Measurements from ENCODE around the gene HOXD4.

HOXD4 gene

GRCh38 chr2:176172895-176173566 is 21.7 kb downstream of the HOXD4 start:
- peak; percentile 69 for DNase-seq

DNA sequence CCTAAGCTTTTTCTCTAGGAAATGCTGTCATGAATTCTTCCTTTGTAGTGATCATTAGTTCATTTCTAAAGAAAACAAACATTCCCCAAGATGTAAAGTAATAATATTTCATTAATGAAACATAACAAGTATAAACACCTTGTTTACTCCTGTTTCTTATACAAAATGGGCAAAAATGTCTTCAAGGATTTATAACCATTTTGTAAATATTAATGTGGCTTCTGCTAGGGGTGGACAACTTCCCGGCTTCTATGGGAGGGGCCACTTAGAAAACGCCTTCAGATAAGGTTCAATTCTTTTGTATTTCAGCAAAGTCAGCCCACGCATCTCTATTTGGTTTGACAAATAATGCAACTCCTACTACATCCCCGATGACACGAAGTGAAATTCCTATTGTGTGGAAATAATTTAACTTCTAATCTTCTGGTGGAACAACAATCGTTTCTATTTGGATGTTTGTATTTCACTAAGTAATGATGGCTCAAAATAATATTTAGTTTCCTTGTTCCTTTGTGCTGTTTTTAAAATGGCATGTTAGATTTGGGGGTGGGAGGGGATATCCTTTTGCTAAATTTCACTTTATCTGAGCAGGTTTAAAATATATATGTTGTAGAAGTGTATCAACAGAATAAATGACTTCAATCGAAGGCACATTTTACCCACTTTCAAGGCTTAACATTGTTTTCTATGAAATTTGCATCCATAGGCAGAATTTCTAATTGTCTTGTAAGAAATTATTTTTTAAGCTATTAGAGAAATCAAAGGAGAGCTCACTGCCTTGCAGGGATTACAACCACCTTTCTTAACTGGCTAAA is 22.4 kb downstream of the HOXD4 start:
- DNase-seq: peak; percentile 59

GRCh38 chr2:176174382-176174823 is 23.1 kb downstream of the HOXD4 start:
- peak; percentile 77 for DNase-seq

DNA sequence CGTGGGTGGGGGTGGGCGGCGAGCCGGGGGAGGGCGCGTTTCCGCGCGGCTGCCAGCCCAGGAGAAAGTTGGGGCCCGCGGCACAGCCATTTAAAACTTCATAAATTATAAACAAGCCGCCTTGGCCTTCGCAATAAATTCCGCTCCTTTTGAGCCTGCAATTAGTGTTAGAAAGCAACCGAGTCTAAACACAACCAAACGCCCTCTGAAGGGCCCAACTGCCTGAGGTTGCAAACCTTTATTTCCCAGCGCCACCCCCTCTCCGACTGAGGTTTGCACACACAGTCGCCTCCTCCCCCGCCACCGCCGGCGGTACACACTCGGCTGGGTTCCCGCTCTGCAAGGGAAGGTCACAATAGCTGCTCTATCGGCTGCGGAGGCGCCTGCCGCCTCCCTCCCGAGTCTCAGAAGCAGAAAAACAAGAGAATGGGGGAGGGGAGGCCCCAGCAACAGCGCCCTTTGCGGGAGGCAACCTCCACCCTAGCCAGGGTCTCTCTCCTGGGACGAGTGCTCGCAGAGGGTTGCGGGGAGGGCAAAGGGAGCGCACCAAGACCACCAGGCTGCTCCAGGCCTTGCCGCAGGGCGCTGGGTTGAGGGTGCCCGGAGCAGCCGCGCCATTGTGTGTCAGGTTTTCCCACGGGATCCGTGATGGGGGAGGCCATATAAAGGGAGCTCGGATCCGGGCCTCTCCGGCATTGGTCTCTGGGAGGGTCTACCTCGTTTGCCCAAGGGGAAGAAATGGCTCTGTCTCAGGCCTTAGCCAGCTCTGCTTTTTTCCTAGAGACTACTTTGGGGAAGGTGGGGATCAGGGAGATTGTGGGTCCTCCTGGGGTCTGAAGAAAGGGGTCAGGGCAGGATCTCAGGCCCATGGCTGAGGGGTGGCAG is 23.7 kb downstream of the HOXD4 start:
- DNase-seq: peak; percentile 83

DNA sequence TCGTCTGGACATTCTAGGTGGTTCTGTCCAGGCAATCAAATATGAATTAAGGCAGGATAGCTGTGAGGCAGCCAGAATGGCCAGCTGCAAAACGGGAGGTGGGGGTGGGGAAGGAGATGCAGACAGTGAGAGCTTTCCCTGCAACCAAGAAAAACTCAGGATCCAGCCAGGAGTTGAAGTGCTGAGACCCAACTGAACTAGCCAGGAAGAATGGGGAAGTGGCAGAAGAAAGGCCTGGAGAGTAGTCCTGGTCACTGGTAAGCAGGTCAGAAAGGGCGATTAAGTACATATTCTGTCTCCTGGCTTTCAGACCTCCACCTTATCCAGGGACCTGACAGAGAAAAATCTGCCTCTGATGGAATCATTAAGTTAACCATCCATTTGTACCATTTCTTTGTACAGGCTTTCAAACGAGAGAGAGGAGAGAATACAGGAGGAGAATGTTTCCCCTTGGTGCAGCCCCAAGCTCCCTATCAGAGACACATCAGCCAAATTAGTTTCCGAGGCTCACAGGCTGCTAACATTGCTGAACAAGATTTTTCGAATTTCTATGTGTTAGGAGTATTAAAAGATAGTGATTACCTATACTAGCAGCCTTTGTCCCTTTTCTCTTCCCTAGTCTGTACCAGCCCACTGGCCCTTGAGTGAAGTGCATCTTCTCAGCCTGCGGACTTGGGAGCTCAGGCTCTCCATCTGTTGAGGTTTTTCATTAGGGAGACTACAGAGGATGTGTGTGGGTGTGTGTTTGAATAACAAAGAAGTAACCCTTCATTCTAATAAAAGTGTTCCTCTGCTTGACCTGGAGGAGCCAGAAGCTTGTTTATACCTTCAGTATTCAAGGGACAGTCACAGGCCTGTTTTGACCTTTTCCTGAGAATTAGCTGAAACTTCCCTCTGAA is 24.6 kb downstream of the HOXD4 start:
- DNase-seq: no peak

DNA sequence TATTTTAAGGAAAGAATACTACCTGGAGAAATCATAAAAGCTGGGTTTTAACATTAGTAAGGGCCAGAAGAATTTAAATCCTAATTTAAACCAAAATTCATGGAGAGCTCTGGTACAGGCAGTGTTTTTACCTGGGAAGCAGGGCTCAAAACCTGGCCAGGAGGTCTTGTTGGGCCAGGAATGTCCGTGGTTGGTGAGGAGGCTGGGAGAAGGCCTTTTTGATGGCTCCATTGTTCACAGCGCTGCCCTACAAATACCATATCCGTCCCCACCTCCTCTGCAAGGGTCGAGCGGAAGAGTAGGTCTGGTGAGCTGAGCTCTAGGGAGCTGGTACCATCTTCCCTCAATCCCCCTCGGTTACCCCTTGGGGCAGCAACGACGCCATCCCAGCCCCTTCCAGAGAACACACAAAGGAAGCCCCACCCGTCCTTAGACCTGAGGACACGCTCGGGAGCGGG is 26.3 kb downstream of the HOXD4 start:
- no peak for DNase-seq

- peak; percentile 64 for DNase-seq
These were observed 26.8 kb downstream of the HOXD4 start for GRCh38 chr2:176178038-176178756.

GRCh38 chr2:176178757-176179295 is 27.5 kb downstream of the HOXD4 start:
- no peak for DNase-seq

DNA sequence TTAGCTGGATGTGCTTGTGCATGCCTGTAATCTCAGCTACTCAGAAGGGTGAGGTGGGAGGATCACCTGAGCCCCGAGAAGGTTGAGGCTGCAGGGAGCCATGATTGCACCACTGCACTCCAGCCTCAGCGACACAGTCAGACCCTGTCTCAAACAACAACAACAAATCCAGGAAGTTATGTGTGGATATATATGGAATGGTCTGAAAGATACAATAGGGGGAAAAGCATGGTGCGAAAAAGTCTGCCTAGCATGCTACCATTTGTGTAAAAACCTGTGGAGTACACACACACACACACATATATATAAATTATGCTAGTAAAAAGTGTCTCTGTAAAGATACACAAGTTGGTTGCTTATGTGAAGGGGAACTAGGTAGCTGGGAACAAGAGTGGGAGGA is 30.2 kb downstream of the HOXD4 start:
- no peak for DNase-seq

GRCh38 chr2:176182671-176183070 is 31.3 kb downstream of the HOXD4 start:
- no peak for DNase-seq

DNA sequence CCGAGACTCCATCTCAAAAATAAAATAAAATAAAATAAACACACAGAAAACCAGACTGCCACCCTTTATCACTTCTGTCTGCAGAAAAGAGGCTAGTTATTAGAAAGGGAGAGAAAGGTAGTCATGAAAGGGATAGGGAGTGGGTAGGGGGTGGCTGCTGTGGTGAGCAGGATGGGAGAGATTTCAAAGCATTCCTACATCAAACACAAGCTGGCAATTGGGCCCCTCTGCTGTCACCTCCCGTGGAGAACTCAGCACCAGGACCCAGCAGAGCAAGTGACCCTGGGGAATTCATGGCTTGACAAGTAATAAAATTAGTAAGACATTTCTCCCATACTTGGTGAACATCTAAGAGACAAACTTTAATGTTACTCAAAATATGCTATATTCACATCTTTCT is 33.4 kb downstream of the HOXD4 start:
- DNase-seq: no peak

DNA sequence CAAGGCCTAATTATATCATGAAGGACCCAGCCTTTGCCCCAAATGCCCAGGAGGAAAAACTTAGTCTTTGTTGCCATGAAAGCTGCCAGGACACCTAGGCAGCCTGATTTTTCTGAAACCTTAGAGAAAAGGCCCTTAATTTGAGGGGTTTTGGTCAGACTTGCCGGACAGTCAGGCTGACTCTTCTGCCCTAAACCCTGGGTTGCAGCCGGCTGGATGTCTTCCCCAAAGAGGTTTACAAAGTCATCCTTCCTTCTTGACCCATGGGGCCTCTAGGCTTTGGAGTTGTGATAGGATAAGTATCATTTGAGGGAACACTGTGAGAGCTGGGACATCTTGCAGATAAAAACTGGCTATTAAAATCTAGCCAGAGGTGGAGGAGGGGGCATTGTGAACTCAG is 34.7 kb downstream of the HOXD4 start:
- no peak for DNase-seq

GRCh38 chr2:176187200-176187898 is 36.0 kb downstream of the HOXD4 start:
- DNase-seq: peak; percentile 70

DNA sequence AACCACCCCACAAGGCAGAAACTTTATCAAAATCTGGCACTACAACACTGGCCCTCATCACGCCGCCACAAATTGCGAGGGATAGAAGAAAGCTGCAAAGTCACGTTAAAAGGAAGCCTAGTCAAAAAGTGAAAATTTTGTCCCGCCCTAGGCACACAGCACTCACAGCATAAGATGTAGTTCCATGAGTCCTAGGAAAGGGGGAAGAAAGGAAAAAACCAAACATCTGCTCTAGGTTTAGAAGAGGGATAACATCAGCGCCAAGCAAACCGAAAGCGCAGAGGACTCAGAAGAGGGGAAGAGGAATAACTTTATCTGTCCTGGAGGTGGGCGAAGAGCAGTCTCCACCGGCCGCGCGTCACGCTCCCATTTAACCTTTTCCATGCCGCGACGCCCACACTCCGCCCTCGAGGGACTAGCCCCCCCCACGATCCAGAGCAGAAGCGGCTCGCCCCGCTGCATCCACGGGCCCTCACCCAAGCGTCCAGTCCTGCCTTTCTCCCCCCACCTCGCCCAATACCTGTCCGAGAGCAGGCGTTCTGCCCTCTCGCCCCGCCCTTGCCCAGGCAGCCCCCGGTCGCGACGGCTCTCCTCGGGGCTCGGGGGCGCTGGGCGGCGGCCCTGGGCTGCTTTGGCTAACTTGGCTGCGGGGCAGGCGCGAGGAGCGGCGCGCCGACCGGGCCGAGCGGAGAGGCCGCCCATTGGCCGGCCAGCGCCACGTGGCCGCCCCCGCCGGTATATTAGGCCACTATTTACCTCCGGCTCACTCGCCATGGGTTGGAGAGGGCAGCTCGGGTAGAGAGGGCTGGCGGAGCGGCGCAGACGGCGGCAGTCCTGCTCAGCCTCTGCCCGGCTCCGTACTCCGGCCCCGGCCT is 36.8 kb downstream of the HOXD4 start, which contains the start of gene HOXD1:
Gene HOXD1 (plus strand): TSS at position 770 of the 875 bp plus-strand sequence. CDS start 134 bp downstream, outside the sequence.
- peak; percentile 67 for DNase-seq

- peak; percentile 54 for DNase-seq
These were observed 37.7 kb downstream of the HOXD4 start for GRCh38 chr2:176188774-176189680.

DNA sequence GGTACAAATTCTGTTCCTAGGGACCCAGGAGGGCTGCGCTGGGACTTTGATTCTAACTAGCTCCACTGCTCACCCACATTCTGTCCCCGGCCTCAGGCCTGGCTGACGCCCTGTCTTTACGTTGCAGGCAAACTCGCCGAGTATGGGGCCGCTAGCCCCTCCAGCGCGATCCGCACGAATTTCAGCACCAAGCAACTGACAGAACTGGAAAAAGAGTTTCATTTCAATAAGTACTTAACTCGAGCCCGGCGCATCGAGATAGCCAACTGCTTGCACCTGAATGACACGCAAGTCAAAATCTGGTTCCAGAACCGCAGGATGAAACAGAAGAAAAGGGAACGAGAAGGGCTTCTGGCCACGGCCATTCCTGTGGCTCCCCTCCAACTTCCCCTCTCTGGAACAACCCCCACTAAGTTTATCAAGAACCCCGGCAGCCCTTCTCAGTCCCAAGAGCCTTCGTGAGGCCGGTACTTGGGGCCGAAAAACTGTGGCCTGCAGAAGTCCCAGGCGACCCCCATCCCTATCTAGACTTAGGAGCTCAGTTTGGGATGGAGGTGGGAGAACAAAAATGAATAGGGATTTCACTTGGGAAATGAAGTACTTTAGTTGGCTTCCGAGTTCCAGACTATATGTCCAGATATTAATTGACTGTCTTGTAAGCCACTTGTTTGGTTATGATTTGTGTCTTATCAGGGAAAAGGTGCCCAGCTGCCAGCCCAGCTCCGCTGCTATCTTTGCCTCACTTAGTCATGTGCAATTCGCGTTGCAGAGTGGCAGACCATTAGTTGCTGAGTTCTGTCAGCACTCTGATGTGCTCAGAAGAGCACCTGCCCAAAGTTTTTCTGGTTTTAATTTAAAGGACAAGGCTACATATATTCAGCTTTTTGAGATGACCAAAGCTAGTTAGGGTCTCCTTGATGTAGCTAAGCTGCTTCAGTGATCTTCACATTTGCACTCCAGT is 38.6 kb downstream of the HOXD4 start:
- DNase-seq: peak; percentile 56

DNA sequence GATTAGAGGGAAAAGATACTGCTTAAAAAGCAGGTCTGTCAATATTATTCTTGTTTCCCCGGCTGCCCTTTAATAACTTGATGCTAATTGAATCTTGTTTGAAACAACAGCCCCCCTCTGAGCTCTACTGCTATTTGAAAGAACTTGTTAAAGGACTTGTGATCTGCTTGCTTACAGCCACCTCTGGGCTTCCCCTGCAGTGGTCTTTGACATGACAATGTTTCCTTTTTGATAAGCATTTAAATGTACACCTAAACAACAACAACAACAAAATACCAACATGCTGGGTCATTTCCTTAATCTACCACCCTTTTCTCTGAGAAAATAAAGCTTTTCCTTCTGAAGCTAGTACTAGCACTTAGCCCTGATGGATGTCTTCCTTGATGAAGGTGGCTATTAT is 41.0 kb downstream of the HOXD4 start:
- DNase-seq: no peak

Measured in eye (tissue), 1 donor.